K562 (cell line): ENCODE measurements around the gene FZD4. TPM values are rescaled to one million over a fixed set of nuclear protein-coding genes. Genes with fewer than 3 reads are reported as not detected.
A peak's percentile ranks its signal among the peaks of the same experiment; 100 is the strongest.

Source experiments
- BRCA1 ChIP-seq, 2 experiments: fragments of 450-650 bp in 1 of 2; sonication (generic) in 1 of 2; formaldehyde crosslinking in 1 of 2; IDR thresholded peaks; 2 replicates each; pipeline versions ENCODE4 v1.5.0 to v1.6.1; 2017 to 2020; ENCODE audit warnings: mild to moderate bottlenecking in 1 of 2, missing genetic modification reagents in 1 of 2
- CXXC5 ChIP-seq: fragments of 250-450 bp; sonication (Bioruptor Pico); IDR thresholded peaks from 2 replicates; pipeline ENCODE4 v1.8.0; 2022; ENCODE audit warnings: inconsistent platforms, mild to moderate bottlenecking, moderate library complexity
- ELF2 ChIP-seq: fragments of 250-450 bp; sonication (Bioruptor Pico); IDR thresholded peaks from 2 replicates; pipeline ENCODE4 v1.5.0; 2021; ENCODE audit warnings: mild to moderate bottlenecking
- EWSR1 ChIP-seq: fragments of 450-650 bp; IDR thresholded peaks from 2 replicates; pipeline ENCODE4 v1.6.1; 2018; ENCODE audit warnings: borderline replicate concordance, mild to moderate bottlenecking, low read depth, moderate library complexity; ENCODE audit not compliant: partially characterized antibody
- FOXJ2 ChIP-seq: fragments of 200-800 bp; sonication (Bioruptor generic); IDR thresholded peaks from 2 replicates; pipeline ENCODE4 v1.6.1; 2016; ENCODE audit warnings: missing genetic modification characterization, missing compliant biosample characterization
- FOXK1 ChIP-seq: sonication (generic); formaldehyde crosslinking; IDR thresholded peaks from 2 replicates; pipeline ENCODE4 v1.8.0; 2022; ENCODE audit warnings: missing genetic modification reagents, mild to moderate bottlenecking, borderline replicate concordance
- ILK ChIP-seq: fragments of 450-650 bp; IDR thresholded peaks from 2 replicates; pipeline ENCODE4 v1.6.1; 2016; ENCODE audit warnings: missing genetic modification characterization, low read depth, mild to moderate bottlenecking, missing compliant biosample characterization, moderate library complexity, borderline replicate concordance
- LARP7 ChIP-seq: fragments of 450-650 bp; IDR thresholded peaks from 2 replicates; pipeline ENCODE4 v1.6.1; 2016
- POLR3A ChIP-seq: IDR thresholded peaks from 2 replicates; pipeline ENCODE4 v1.6.1; 2011; ENCODE audit warnings: borderline replicate concordance, mild to moderate bottlenecking, moderate library complexity; ENCODE audit not compliant: insufficient read length, insufficient read depth; ENCODE audit errors: extremely low read depth
- RBM39 ChIP-seq: fragments of 200-400 bp; formaldehyde crosslinking; optimal IDR thresholded peaks from 2 replicates; pipeline ENCODE3; 2018; ENCODE audit warnings: low read depth, low read length
- SMC3 ChIP-seq: conservative IDR thresholded peaks from 2 replicates; pipeline ENCODE4 v1.6.1; 2011; ENCODE audit warnings: low read depth, low read length, improper control_type of control experiment; ENCODE audit not compliant: insufficient read depth
- TARDBP ChIP-seq: fragments of 450-650 bp; IDR thresholded peaks from 2 replicates; pipeline ENCODE4 v1.6.1; 2016
- ZFP30 ChIP-seq: fragments of 250-450 bp; sonication (Bioruptor Pico); IDR thresholded peaks from 2 replicates; pipeline ENCODE4 v1.8.0; 2022; ENCODE audit warnings: moderate library complexity, mild to moderate bottlenecking, inconsistent platforms, borderline replicate concordance
- ZNF143 ChIP-seq: sonication (generic); formaldehyde crosslinking; IDR thresholded peaks from 2 replicates; pipeline ENCODE4 v1.9.0; 2022; ENCODE audit warnings: mild to moderate bottlenecking, missing genetic modification reagents
- ZNF165 ChIP-seq: fragments of 250-450 bp; sonication (Bioruptor Pico); IDR thresholded peaks from 2 replicates; pipeline ENCODE4 v1.4.0; 2020; ENCODE audit warnings: borderline replicate concordance
- ZNF311 ChIP-seq: fragments of 250-450 bp; sonication (Bioruptor Pico); IDR thresholded peaks from 2 replicates; pipeline ENCODE4 v1.4.0; 2020; ENCODE audit warnings: mild to moderate bottlenecking, moderate library complexity
- ZNF436 ChIP-seq: fragments of 250-450, 450-650 bp; sonication (Bioruptor Pico); formaldehyde crosslinking; IDR thresholded peaks from 2 replicates; pipeline ENCODE4 v1.7.0; 2020; ENCODE audit warnings: mild to moderate bottlenecking
- ZNF584 ChIP-seq: fragments of 200-800 bp; sonication (Bioruptor generic); IDR thresholded peaks from 2 replicates; pipeline ENCODE4 v1.6.1; 2016; ENCODE audit warnings: low read depth, mild to moderate bottlenecking, missing genetic modification characterization, missing compliant biosample characterization
- ZNF830 ChIP-seq: fragments of 250-450 bp; sonication (Bioruptor Pico); IDR thresholded peaks from 2 replicates; pipeline ENCODE4 v1.5.0; 2021; ENCODE audit warnings: mild to moderate bottlenecking
- polyA plus RNA-seq, 8 experiments: library from polyadenylated mRNA; depleted of rRNA in 4 of 8; stranded (reverse) in 5 of 8; unstranded in 3 of 8; fragments of >200 nt; fragmentation: Nextera tagmentation in 2 of 8; fragmentation: Illumina TruSeq in 1 of 8; extraction: Ambion mirVana in 2 of 8; extraction: Trizol in 1 of 8; gene quantifications; 2 replicates each; pipeline versions ENCODE4 v1.2.1 to v1.2.3, GENCODE V29; 2011 to 2014; ENCODE audit warnings: inconsistent platforms in 1 of 8, missing spikeins in 1 of 8
- total RNA-seq, 7 experiments: library from RNA; depleted of rRNA in 6 of 7; stranded (reverse); fragments of >200 nt in 6 of 7; fragmentation: Illumina TruSeq in 2 of 7; extraction: Trizol in 2 of 7; gene quantifications; 2 replicates each; pipeline versions ENCODE4 v1.2.1 to v1.2.3, GENCODE V29; 2011 to 2021; ENCODE audit warnings: low replicate concordance in 1 of 7
- TF ChIP-seq, protein P1 (sequence below): fragments of 450-650 bp; IDR thresholded peaks from 2 replicates; pipeline ENCODE4 v1.6.1; 2016; ENCODE audit warnings: antibody characterized with exemption
- TF ChIP-seq, protein P2 (sequence below): sonication (generic); formaldehyde crosslinking; IDR thresholded peaks from 2 replicates; pipeline ENCODE4 v1.8.1; 2023; ENCODE audit warnings: mild to moderate bottlenecking, missing genetic modification reagents, moderate library complexity
- TF ChIP-seq, protein P3 (sequence below): fragments of 450-650 bp; IDR thresholded peaks from 2 replicates; pipeline ENCODE4 v1.7.1; 2018; ENCODE audit warnings: mild to moderate bottlenecking, low read depth; ENCODE audit not compliant: partially characterized antibody

The FZD4 gene
- total and polyA plus RNA-seq, 9 of the 15 experiments (the other 6 are each of a cell fraction or from before 2014, with no cell fraction given), result 1.2 to 7.9 (median 5.8) TPM

DNA sequence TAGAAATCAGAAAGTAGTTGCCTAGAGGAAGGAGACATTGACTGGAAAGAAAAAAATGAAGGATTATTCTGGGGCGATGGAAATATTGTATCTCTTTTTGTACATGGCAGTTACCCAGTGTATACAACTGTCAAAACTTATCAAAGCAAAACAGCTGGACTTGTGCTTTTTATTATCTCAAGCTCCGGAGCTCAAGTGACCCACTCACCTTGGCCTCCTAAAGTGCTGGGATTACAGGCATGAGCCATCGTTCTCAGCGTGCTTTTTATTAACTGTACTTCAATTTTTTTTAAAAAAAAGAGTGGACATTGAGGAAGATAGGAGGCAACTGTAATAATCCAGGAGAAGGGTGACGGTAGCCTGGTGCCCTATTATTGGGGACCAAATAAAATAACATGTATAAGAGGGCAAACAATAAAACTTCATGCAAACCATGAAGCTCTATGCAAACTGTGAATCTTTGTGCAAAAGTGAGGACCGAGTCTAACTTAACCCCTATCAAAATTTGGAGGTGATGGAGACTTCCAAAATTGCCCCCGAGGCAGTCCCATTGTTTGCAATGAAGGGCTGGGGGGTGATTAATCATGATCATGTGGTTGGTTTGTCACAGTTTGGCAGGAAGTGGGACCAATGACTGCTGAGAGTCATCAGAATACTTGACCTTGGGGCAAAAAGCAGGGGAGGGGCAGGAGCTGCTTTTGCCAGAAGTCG lies 23.5 kb downstream of the FZD4 start (continued):
- TF ChIP-seq ZFP30 (no peak), CXXC5 (CRISPR knock-in tag) (peak; percentile 64), EWSR1 (no peak), ZNF143 (CRISPR knock-in tag) (no peak), FOXJ2 (tag) (no peak), RBM39 (no peak), ZNF311 (CRISPR knock-in tag) (no peak), ELF2 (CRISPR knock-in tag) (no peak), FOXK1 (CRISPR knock-in tag) (no peak), POLR3A (no peak), SMC3 (no peak), ZNF584 (CRISPR knock-in tag) (no peak), LARP7 (no peak), ZNF830 (no peak), ZNF165 (CRISPR knock-in tag) (no peak), ZNF436 (CRISPR knock-in tag) (no peak), ILK (no peak), TARDBP (no peak), BRCA1 (IDR thresholded peaks at IDR 0.05) (no peak), BRCA1 (CRISPR knock-in tag; IDR thresholded peaks at IDR 0.05) (no peak)
- TF ChIP-seq, protein P1, sequence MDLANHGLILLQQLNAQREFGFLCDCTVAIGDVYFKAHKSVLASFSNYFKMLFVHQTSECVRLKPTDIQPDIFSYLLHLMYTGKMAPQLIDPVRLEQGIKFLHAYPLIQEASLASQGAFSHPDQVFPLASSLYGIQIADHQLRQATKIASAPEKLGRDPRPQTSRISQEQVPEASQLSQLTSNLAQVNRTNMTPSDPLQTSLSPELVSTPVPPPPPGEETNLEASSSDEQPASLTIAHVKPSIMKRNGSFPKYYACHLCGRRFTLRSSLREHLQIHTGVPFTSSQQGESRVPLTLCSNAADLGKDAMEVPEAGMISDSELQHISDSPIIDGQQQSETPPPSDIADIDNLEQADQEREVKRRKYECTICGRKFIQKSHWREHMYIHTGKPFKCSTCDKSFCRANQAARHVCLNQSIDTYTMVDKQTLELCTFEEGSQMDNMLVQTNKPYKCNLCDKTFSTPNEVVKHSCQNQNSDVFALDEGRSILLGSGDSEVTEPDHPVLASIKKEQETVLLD, result no peak
- TF ChIP-seq, protein P2, sequence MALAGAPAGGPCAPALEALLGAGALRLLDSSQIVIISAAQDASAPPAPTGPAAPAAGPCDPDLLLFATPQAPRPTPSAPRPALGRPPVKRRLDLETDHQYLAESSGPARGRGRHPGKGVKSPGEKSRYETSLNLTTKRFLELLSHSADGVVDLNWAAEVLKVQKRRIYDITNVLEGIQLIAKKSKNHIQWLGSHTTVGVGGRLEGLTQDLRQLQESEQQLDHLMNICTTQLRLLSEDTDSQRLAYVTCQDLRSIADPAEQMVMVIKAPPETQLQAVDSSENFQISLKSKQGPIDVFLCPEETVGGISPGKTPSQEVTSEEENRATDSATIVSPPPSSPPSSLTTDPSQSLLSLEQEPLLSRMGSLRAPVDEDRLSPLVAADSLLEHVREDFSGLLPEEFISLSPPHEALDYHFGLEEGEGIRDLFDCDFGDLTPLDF, result no peak
- TF ChIP-seq, protein P3, sequence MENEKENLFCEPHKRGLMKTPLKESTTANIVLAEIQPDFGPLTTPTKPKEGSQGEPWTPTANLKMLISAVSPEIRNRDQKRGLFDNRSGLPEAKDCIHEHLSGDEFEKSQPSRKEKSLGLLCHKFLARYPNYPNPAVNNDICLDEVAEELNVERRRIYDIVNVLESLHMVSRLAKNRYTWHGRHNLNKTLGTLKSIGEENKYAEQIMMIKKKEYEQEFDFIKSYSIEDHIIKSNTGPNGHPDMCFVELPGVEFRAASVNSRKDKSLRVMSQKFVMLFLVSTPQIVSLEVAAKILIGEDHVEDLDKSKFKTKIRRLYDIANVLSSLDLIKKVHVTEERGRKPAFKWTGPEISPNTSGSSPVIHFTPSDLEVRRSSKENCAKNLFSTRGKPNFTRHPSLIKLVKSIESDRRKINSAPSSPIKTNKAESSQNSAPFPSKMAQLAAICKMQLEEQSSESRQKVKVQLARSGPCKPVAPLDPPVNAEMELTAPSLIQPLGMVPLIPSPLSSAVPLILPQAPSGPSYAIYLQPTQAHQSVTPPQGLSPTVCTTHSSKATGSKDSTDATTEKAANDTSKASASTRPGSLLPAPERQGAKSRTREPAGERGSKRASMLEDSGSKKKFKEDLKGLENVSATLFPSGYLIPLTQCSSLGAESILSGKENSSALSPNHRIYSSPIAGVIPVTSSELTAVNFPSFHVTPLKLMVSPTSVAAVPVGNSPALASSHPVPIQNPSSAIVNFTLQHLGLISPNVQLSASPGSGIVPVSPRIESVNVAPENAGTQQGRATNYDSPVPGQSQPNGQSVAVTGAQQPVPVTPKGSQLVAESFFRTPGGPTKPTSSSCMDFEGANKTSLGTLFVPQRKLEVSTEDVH, result no peak
